CD14-positive monocyte (primary cell): ENCODE measurements around the gene CNOT8. TPM values are rescaled to one million over a fixed set of nuclear protein-coding genes. Genes with fewer than 3 reads are reported as not detected.
"Not testable (repeated sequence)": the region's sequence is repeated elsewhere in the genome, so short reads cannot be mapped to it uniquely, and the experiment has no call there.

Source experiments
- DNase-seq, 3 donors: peaks; one replicate each; pipeline ENCODE4 v3.0.0-alpha.2; 2011 to 2022
- H2AFZ ChIP-seq: 2 replicates; pipeline ENCODE4 v1.6.0; 2012; ENCODE audit warnings: mild to moderate bottlenecking, low read depth, low read length, inconsistent platforms; ENCODE audit not compliant: insufficient read depth, poor library complexity, severe bottlenecking
- H3K27ac ChIP-seq, 2 donors: 1 replicate in 1 of 2; 2 replicates in 1 of 2; pipeline ENCODE4 v1.5.1; 2012 to 2013; ENCODE audit warnings: low read length in 2 of 2, control low read depth in 1 of 2, inconsistent platforms in 1 of 2, low read depth in 1 of 2, mild to moderate bottlenecking in 1 of 2
- H3K27me3 ChIP-seq, 2 donors: one replicate each; pipeline versions ENCODE4 v1.6.0 to v1.6.1; 2011 to 2013; ENCODE audit warnings: low read length in 2 of 2; ENCODE audit not compliant: control insufficient read depth in 2 of 2, insufficient read depth in 2 of 2
- H3K36me3 ChIP-seq, 2 donors: replicated peaks in 1 of 2; 1 replicate in 1 of 2; 2 replicates in 1 of 2; pipeline versions ENCODE4 v1.5.1 to v1.6.1; 2012 to 2013; ENCODE audit warnings: low read length in 2 of 2, control low read depth in 1 of 2, inconsistent platforms in 1 of 2, mild to moderate bottlenecking in 1 of 2; ENCODE audit not compliant: insufficient read depth in 2 of 2, control insufficient read depth in 1 of 2
- H3K4me1 ChIP-seq, 2 donors: 1 replicate in 1 of 2; 2 replicates in 1 of 2; pipeline versions ENCODE4 v1.5.1 to v1.6.1; 2012 to 2013; ENCODE audit warnings: low read length in 2 of 2, control low read depth in 1 of 2, inconsistent platforms in 1 of 2, mild to moderate bottlenecking in 1 of 2, moderate library complexity in 1 of 2; ENCODE audit not compliant: insufficient read depth in 2 of 2, control insufficient read depth in 1 of 2
- H3K4me2 ChIP-seq: replicated peaks from 2 replicates; pipeline ENCODE3; 2012; ENCODE audit warnings: low read length, moderate library complexity, mild to moderate bottlenecking; ENCODE audit not compliant: poor library complexity, severe bottlenecking; ENCODE audit errors: extremely low read depth
- H3K4me3 ChIP-seq, 3 experiments: fragments of 200-600 bp in 1 of 3; sonication (generic) in 1 of 3; replicated peaks in 1 of 3; 1 replicate in 2 of 3; 2 replicates in 1 of 3; pipeline ENCODE4 v1.5.1; 2011 to 2013; ENCODE audit warnings: low read length in 3 of 3, mild to moderate bottlenecking in 3 of 3, control low read depth in 2 of 3, low read depth in 2 of 3, inconsistent platforms in 1 of 3, moderate library complexity in 1 of 3
- H3K79me2 ChIP-seq: 2 replicates; pipeline ENCODE4 v1.6.0; 2012; ENCODE audit warnings: mild to moderate bottlenecking, control low read depth, inconsistent platforms, low read length, moderate library complexity; ENCODE audit not compliant: insufficient read depth
- H3K9ac ChIP-seq: 2 replicates; pipeline ENCODE4 v1.6.0; 2017; ENCODE audit warnings: low read length, mild to moderate bottlenecking; ENCODE audit not compliant: insufficient read depth, poor library complexity, severe bottlenecking
- H3K9me3 ChIP-seq, 2 donors: replicated peaks in 1 of 2; 1 replicate in 1 of 2; 2 replicates in 1 of 2; pipeline versions ENCODE4 v1.5.1 to v1.6.1; 2012 to 2013; ENCODE audit warnings: low read length in 2 of 2, control low read depth in 1 of 2; ENCODE audit not compliant: control insufficient read depth in 1 of 2, insufficient read depth in 1 of 2
- H4K20me1 ChIP-seq: 2 replicates; pipeline ENCODE4 v1.6.0; 2012; ENCODE audit warnings: mild to moderate bottlenecking, low read length, control low read depth, moderate library complexity; ENCODE audit not compliant: insufficient read depth
- H3K27ac Mint-ChIP-seq, 7 donors: one replicate each; pipeline ENCODE4 v1.8.0; 2020; ENCODE audit warnings: mild to moderate bottlenecking in 7 of 7, mixed read lengths in 7 of 7, moderate library complexity in 6 of 7, inconsistent platforms in 2 of 7
- H3K27me3 Mint-ChIP-seq, 3 donors: one replicate each; pipeline ENCODE4 v1.8.0; 2021 to 2022; ENCODE audit warnings: low read depth in 3 of 3, mild to moderate bottlenecking in 3 of 3, mixed read lengths in 3 of 3, moderate library complexity in 3 of 3, inconsistent platforms in 1 of 3
- H3K36me3 Mint-ChIP-seq, 2 donors: one replicate each; pipeline ENCODE4 v1.8.0; 2020; ENCODE audit warnings: mixed read lengths in 2 of 2, inconsistent platforms in 1 of 2, mild to moderate bottlenecking in 1 of 2
- H3K4me1 Mint-ChIP-seq: one replicate; pipeline ENCODE4 v1.8.0; 2020; ENCODE audit warnings: mild to moderate bottlenecking, mixed read lengths
- H3K4me3 Mint-ChIP-seq, 2 donors: one replicate each; pipeline ENCODE4 v1.8.0; 2020; ENCODE audit warnings: mild to moderate bottlenecking in 2 of 2, mixed read lengths in 2 of 2, moderate library complexity in 1 of 2
- H3K9me3 Mint-ChIP-seq, 7 donors: one replicate each; pipeline ENCODE4 v1.8.0; 2020 to 2022; ENCODE audit warnings: mixed read lengths in 7 of 7, mild to moderate bottlenecking in 6 of 7, moderate library complexity in 6 of 7, inconsistent platforms in 2 of 7
- CTCF ChIP-seq: fragments of 200-600 bp; IDR thresholded peaks from one replicate; pipeline ENCODE4 v1.8.0; 2022; ENCODE audit warnings: antibody characterized with exemption, mild to moderate bottlenecking
- WGBS: methylation state at CpG from one replicate; pipeline ENCODE4 v1.1.5; 2013; ENCODE audit warnings: missing lambda C conversion rate; ENCODE audit not compliant: insufficient coverage; 5-methylcytosine and 5-hydroxymethylcytosine counted together
- intact Hi-C, 2 donors: fragments of 100-400 bp; cut with micrococcal nuclease; formaldehyde crosslinking; loops; one replicate each; pipeline versions ENCODE4 v1.15.0 to v1.15.1; 2023
- polyA plus RNA-seq, 3 donors: library from polyadenylated mRNA; depleted of rRNA in 1 of 3; unstranded in 2 of 3; stranded (reverse) in 1 of 3; fragments of 300-500 nt in 2 of 3; fragments of >200 nt in 1 of 3; fragmentation: Illumina TruSeq in 2 of 3; gene quantifications; 1 replicate in 2 of 3; 2 replicates in 1 of 3; pipeline ENCODE4 v1.2.3, GENCODE V29; 2012 to 2021

CNOT8 gene
- polyA plus RNA-seq, 3 donors: 98.7 to 160 (median 147) TPM

GRCh38 chr5:154831451-154831850 is 27.0 kb upstream of the CNOT8 start:
- H3K27ac ChIP-seq: no peak overlapping the region
- no peak for DNase-seq
- no peak overlapping the region for H3K4me3 Mint-ChIP-seq
- H3K9me3 Mint-ChIP-seq: no peaks in the 10 kb centered on the region
- peaks cover 9% of the 10 kb centered on the region for H3K4me1 Mint-ChIP-seq
- TF ChIP-seq CTCF: no peak
- H3K36me3 ChIP-seq: peaks cover 2 to 7% of the 10 kb centered on the region in 2 donors
- no peak overlapping the region for H3K4me2 ChIP-seq
- no peaks in the 10 kb centered on the region for H3K79me2 ChIP-seq
- H3K36me3 Mint-ChIP-seq: peaks cover 14 to 21% of the 10 kb centered on the region in 2 donors
- no peak overlapping the region for H3K9ac ChIP-seq
- WGBS: 98% methylated on average over 4 of the region's 7 CpGs
- peaks cover 0 to 5% (median 2%) of the 10 kb centered on the region in 3 donors for H3K27me3 Mint-ChIP-seq
- no peaks in the 10 kb centered on the region for H3K9me3 ChIP-seq
- H3K27ac Mint-ChIP-seq: peak overlapping the region in 1 of 7 donors; percentile 34
- H3K4me3 ChIP-seq: no peak overlapping the region
- H2AFZ ChIP-seq: no peak overlapping the region
- no peaks in the 10 kb centered on the region for H4K20me1 ChIP-seq
- no peaks in the 10 kb centered on the region for H3K4me1 ChIP-seq
- H3K27me3 ChIP-seq: no peaks in the 10 kb centered on the region
- intact Hi-C loops: no loop called here

- H3K79me2 ChIP-seq, H3K4me1 Mint-ChIP-seq, H3K9me3 ChIP-seq, intact Hi-C loops, H3K27ac ChIP-seq, H3K9ac ChIP-seq, H3K27me3 ChIP-seq, H3K4me2 ChIP-seq, H3K9me3 Mint-ChIP-seq, H2AFZ ChIP-seq, H4K20me1 ChIP-seq, H3K4me3 ChIP-seq, H3K27ac Mint-ChIP-seq, H3K36me3 ChIP-seq, H3K4me3 Mint-ChIP-seq, H3K27me3 Mint-ChIP-seq, DNase-seq, H3K4me1 ChIP-seq: not testable (repeated sequence)
- WGBS: 100% methylated on average over 3 of the region's 3 CpGs
- H3K36me3 Mint-ChIP-seq: peaks cover 13 to 21% of the 10 kb centered on the region in 2 donors
These were observed 25.6 kb upstream of the CNOT8 start for GRCh38 chr5:154832804-154833203.
